GM21381 (cell line): ENCODE measurements around the gene DDX47.
A peak's percentile ranks its signal among the peaks of the same experiment; 100 is the strongest.
"Not testable (repeated sequence)": the region's sequence is repeated elsewhere in the genome, so short reads cannot be mapped to it uniquely, and the experiment has no call there.

Experiments
- ATAC-seq: cut with Tn5 transposase; IDR thresholded peaks from one replicate; pipeline ENCODE4 v1.9.1; 2021; ENCODE audit warnings: mild to moderate bottlenecking, moderate library complexity; ENCODE audit not compliant: unreplicated experiment

DDX47 gene

DNA sequence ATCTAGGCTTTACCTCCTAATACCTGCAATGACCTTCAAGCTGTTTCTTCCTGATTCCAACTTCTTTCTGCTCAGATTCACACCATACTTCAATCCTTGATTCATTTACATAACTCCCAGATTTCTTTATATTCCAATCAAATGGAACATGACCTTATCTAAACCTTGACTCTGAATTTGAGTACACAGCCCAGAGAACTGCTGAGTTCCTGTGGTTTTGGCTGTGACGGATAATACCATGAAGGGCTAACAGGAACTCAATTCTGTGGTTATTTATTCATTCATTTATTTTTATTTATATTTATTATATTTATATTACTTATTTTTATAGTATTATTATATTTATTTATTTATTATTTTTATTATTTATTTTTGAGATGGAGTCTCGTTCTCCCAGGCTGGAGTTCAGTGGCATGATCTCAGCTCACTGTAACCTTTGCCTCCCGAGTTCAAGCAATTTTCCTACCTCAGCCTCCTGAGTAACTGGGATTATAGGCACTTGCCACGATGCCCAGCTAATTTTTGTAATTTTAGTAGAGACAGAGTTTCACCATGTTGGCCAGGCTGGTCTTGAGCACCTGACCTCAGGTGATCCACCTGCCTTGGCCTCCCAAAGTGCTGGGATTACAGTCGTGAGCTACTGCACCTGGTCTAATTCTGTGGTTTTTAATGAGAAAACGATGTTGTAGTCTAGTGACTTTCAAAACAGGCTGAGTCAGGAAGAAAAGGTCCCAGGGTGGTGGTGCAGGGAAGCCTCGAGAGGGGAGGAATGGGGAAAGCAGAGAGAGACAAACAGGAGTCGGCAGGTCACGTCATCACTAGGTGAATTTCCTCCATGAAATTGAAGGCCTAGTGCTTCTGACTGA, 16.0 kb upstream of the DDX47 start:
- ATAC-seq, result no peak

DNA sequence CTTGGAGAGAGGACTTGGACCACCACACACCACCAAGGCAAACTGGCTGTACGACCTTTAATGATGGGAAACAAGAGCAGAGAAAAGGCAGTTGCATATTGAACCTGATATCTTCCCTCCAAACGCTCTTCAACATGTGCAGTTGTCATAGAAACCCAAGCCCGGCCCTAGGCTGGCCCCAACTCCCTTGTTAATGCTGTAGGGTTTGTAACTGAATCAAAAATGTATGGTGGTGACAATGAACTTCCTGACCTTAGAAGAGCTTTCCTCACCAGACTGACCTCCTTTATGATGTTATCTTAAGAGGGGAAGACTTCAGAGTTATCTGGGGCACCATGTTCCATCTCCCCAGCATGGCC, 15.4 kb upstream of the DDX47 start:
- no peak for ATAC-seq

DNA sequence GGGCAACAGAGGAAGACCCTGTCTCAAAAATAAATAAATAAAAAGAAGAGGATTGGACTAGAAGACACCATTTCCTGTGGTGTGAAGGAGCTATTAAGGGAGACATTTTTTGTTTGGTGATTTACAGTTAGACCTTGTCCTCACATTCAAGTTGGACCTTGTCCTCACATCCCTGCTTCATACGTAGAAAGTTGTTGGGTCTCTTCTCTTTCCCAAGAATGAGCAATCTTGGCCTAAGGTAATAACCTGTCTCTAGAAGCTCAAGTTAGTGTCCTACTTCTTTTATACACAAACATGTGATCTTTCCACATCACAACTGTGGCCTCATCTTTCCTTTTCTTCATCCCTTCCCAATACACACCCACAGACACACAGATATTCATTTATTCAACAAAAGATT, 14.7 kb upstream of the DDX47 start:
- no peak for ATAC-seq

DNA sequence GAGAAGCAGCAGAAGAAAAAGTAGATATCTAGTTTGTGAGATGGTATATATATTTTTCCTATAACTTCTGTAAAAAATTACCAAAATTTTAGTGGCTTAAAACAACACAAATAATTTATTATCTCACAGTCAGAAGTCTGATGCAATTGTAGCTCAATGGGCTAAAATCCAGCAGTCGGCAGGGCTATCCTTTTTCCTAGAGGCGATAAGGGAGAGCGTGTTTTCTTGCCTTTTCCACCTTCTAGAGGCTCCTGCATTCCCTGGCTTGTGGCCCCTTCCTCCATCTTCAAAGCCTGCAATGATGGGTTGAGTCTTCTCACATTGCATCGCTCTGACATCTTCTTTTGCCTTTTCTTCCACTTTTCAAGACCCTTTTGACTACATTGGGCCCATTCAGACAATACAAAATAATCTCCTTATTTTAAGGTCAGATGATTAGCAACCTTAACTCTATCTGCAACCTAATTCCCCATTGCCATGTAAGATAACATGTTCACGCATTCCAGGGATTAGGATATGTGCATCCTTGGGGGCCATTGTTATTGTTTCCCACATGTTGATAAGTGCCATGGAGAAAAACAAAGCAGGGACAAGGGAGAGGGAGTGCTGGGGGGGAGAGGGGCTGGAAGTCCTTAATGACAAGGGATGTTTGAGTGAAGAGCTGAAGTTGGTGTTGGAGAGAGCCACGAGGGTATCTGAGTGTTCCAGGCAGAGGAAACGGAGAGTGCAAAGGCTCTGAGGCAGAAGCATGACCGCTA, 13.8 kb upstream of the DDX47 start:
- ATAC-seq, result no peak

DNA sequence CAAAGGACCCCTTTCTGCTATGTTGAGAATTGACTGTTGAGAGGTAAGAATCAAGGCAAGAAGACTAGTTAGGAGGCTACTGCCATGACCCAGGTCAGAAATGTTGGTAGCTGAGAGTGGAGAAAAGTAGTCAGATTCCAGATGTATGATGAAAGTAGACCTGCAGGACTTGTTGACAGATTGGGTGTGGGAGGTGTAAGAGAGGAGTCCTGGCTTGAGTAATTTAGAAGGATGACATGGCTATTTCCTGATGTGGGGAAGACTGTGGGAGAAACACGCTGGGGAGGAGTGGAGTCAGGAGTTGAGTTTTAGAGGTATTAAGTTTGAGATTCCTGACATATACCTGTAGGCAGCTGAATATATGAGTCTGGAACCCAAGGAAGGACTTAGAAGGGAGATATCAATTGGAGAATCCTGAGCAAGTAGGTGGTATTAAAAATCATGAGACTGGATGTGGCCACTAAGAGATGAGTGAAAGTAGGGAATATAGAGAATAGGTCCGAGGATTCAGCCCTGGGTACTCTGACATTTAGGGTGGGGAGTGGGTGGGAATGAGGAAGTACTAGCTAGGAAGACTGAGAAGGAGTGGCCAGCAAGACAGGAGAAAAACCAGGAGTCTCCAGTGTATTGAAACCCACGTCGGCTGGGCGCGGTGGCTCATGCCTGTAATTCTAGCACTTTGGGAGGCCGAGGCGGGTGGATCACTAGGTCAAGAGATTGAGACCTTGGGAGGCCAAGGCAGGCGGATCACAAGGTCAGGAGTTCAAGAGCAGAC, 12.6 kb upstream of the DDX47 start:
- no peak for ATAC-seq

DNA sequence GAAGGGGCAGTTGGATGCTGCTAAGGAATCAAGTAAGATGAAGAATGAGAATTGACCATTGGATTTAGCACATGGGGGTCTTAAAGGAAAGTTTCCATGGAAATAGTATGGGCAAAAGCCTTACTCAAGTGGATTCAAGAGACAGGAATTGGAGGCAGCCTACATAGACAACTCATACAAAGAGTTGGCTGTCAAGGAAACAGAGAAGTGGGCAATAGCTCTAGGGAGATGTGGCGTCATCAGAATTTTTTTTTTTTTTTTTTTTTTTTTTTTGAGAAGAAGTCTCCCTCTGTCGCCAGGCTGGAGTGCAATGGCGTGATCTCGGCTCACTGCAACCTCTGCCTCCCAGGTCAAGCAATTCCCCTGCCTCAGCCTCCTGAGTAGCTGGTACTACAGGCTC, 11.5 kb upstream of the DDX47 start:
- ATAC-seq, result not testable (repeated sequence)

DNA sequence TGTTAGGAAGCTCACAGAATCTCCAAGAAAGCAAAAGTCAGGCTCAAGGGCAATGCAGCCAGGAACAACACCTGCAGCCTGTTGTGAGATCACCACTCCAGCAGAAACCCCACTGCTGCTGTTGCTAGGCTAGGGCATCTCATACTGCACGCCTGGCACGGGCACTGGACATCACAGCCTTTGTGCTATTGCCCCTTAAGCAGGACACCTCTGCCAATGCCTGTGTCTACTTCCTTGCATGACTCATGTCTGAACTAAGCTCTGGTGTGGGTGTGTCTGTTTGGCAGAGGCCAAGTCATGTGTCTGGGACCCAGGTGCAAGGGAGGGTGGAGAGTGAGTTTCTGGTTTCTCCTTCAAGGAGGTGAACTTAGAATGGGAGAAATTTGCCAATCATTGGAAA, 10.0 kb upstream of the DDX47 start:
- peak; percentile 81 for ATAC-seq

DNA sequence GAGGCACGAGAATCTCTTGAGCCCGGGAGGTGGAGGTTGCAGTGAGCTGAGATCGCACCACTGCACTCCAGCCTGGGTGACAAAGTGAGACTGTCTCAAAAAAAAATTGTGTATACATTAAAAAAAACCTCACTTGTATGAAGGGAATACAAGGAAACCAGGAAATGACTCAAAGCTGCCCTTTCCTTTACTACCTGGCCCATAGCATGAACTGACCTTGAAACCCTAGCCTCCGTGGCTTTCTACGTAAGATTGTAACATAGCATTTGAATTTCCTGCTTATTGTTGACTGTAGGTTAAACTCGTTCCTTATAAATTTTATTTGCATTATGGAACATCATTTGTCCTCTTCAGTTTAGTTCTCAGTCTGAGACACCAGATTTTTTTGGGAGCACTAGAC, 9.1 kb upstream of the DDX47 start:
- no peak for ATAC-seq

DNA sequence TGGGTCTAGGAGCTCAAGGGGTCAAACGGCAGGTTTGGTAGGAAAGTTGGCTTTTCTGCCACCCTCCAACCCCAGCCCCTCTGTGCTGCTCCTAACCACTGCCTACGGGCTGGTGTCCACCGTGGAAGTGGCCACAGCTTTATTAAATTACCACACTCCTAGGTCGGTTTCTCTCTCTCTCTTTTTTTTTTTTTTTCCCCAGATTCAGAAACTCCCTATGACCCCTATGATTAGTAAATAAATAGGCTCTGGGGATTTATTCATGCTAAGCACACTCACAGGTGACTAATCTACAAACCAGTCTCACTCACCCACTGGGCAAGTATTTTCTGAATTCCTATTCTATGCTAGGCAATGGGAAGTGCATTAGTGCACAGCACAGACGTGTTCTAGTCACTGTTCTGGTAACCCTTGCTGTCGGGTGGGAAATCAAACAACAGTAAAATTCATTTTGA, 8.7 kb upstream of the DDX47 start:
- no peak for ATAC-seq

DNA sequence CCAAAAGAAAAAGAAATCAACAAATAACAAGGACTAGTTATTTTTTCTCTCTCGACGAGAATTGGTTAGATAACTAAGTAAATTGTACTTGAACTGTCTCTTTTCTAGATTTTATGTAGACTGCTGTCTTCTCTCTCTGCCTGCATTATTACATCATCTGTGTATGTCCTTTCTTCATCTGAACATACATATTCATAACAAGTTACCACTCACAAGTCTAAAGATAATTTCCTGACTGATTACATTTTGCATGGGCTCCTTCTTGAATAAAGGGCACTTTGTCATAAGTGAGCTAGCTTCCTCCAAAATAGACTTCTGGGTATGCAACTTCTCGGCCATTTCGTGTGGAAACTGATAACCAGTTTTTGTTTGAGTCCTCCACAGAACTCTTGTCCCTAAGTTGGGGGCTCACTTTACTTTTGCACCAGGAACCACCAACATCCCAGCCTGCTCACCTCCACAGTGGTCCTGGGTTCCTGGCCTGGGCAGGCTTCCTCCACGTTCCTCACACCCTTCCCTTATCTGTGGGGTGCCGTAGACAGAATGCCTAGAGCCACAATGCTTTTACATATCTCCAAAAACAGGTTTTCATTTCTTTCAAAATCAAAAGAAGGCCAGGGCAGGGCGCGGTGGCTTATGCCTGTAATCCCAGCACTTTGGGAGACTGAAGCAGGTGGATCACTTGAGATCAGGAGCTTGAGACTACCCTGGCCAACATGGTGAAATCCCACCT, 6.2 kb upstream of the DDX47 start:
- ATAC-seq, result no peak

DNA sequence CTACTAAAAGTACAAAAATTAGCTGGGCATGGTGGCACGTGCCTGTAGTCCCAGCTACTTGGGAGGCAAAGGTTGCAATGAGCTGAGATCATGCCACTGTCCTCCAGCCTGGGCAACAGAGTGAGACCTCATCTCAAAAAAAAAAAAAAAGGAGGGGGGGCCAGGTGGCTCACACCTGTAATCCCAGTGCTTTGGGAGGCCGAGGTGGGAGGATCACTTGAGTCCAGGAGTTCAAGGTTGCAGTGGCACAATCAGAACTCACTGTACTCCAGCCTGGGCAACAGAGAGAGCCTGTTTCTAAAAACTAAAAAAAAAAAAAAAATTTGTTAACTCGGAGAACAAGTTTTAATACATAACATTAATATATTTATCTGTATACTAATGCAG, 5.6 kb upstream of the DDX47 start:
- not testable (repeated sequence) for ATAC-seq

DNA sequence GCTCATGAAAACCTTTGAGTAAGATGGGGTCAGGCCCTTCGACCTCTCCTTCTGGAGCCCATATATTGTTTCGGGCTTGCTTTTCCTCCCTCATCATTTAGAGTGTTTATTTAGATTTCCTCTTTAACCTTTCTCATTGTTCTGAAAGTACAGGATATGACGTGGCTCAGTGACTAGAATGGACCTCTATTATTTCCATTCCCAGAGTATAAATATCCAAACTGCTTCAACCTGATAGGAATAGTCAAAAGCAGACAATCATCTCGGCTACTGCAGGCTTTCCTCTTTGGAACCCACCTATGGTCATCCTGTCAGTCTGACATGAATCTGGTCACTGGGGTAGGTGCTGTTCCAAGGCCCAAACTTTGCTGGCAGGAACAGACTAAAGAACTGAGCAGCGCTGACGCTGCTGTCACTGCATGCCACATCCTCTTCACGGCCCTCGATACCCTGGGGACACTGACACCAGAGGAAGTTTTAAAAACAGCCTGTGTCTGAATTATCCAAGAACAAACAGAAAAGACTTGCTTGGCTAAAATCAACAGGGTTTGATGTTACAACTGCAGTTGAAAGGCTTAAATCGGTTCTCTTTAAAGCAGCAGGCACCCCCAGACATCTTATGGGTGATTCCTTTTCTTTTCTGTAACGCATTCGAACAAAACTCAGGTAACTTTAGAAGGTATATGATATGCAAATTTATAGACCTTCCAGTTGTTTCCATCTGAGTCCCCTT, 5.0 kb upstream of the DDX47 start:
- ATAC-seq, result peak; percentile 67

DNA sequence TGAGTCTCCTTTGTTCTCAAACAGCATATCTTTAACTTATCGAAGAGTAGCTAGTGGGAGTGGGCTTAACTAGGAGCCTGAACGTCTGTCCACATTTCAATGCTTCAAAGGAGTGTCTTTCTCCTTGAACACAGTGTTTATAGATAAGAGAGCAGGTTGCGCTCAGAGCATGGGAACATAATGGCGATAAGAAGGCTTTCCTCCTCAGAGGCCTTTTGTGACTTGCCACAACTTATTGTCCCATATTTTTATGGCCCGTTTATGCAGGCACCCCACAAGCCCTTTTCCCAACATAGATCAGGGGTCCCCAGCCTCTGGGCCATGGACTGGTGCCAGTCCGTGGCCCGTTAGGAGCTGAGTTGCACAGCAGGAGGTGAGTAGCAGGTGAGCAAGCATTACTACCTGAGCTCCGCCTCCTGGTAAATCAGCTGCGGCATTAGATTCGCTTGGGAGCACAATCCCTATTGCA, 2.6 kb upstream of the DDX47 start:
- no peak for ATAC-seq

DNA sequence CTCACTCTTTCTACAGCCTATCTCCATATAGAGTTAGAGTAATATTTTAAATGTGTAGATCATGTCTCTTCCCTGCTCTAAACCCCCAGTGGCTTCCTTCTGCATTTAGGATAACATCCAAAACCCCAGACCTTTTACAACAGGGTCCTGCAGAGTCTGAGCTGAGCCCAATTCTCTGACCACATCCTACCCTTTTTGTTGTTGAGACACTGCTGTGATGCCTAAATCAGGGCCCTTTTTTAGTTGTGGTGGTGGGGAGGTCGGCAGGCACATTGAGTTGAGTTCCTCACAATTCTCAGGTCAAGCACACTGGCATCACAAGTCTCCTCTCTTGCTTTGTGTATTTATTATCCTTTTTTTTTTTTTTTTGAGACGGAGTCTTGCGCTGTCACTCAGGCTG, 1.8 kb upstream of the DDX47 start:
- ATAC-seq, result no peak

DNA sequence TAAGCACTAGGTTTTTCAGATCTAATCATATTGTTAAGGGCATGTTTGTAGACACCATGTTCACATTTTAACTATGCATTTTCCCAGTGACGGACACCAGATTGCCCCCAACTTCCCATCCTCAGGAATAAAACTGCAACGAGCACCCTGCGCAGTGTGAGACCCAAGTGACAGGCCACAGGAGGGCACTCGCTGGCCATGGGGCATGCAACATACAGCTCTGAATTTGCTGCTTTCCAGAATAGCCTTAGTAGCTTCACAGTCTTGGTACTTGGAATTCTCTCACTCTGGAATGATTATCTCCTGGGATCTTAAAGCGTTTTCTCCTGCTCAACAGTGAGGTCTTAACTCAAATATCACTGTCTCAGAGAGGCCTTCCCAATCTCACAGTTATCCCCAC, 972 bp upstream of the DDX47 start:
- no peak for ATAC-seq

DNA sequence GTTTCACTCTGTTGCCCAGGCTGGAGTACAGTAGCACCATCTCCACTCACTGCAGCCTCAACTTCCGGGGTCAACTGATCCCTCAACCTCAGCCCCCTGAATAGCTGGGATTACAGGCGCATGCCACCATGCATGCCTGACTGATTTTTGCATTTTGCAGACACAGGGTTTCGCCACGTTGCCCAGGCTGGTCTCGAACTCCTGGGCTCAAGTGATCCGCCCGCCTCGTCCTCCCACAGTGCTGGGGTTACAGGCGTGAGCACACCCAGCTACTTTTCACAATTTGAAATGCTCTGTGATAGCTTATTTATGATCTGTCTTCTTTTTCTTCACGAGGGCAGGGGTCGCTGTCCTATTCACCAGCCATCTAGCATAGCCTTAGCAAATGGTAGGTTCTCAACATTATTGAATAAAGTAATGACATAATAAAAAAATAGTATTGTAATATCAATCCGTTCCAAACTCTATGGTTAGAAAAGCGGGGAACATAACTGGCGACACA, 477 bp upstream of the DDX47 start:
- ATAC-seq, result no peak

DNA sequence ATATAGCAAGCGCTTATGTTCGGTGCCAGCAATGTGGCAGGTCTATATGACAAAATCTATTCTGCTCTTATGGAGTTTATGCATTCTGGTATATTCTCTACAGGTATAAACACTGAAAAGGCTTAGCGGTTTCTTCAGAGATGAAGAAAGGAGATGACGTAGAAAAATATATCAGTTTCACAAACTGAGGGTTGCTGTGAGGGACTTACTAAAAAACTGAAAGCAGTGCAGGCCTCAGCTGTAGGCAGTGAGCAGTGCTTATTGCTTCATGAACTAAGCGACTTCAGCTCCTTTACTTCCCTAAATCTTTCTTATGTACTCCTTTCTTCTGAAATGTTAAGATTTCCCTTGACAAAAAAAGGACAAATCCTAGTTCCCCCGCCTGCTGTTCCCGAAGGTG, 4.5 kb downstream of the DDX47 start:
- peak; percentile 33 for ATAC-seq

DNA sequence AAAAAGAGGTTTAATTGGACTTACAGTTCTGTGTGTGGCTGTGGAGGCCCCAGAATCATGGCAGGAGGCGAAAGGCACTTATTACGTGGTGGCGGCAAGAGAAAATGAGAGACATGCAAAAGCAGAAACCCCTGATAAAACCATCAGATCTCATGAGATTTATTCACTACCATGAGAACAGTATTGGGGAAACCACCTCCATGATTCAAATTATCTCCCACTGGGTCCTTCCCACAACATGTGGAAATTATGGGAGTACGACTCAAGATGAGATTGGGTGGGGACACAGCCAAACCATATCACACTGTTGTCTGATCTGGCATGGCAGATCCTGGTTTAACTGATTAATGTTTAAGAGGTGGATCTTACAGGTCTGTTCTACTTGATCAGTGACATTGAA, 5.6 kb downstream of the DDX47 start:
- no peak for ATAC-seq

DNA sequence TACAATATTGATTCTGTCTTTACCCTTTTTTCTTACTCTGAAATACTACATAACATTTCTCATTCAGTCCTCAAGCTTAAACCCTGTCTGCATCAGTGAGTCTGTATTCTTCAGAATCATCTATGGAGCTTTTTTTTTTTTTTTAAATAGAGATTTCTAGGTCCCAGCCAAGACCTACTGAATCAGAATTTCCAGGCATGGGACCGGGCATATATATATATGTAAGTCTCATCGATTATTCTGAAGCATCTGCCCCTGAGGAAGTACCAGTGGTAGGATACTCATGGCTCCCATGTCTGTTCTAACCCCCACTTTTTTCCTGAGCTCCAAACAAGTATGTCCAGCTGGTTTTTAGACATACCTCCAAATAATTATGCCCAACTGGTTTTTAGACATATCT, 6.1 kb downstream of the DDX47 start:
- ATAC-seq, result no peak

DNA sequence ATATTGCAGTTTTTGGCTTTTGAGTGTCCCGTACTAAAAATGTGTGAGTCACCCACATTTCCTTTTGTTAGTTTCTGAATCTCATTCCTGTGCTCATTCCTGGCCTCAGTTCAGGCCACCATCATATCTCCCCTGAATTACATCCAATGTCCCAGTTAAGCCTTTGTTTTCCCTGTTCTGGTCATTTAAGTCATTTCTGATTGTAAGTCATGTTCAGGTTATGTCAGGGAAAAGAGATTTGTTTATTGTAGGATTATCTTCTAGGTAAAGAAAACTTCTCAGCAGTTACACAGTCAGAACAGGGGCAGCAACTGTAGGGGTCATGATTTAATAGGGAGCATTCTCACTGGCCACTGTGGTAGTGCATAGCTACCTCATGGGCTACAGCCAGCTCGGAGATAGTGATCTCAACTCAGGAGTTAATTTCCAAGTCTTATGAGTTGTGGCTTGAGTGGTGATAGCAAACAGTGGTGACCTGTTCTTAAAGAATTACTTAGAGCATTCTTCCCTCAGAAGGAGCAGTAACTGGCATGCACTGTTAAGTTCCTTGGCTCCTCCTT, 6.7 kb downstream of the DDX47 start:
- ATAC-seq, result no peak
